ENCODE results near the gene GRIP1.

GRIP1 gene

GRCh38 chr12:66688846-66689439 is 10.1 kb upstream of the GRIP1 start:
- DNase-seq, result peak; percentile 33

- no peak for DNase-seq
Measured at GRCh38 chr12:66684222-66684621, 5.3 kb upstream of the GRIP1 start.

GRCh38 chr12:66683822-66684221 is 4.9 kb upstream of the GRIP1 start:
- no peak for DNase-seq

- DNase-seq, result no peak
Measured at GRCh38 chr12:66683073-66683472, 4.2 kb upstream of the GRIP1 start.

GRCh38 chr12:66679461-66680084 is 697 bp upstream of the GRIP1 start:
- DNase-seq, result no peak

- no peak for DNase-seq
Measured at GRCh38 chr12:66676241-66676640, 2.6 kb downstream of the GRIP1 start.

- DNase-seq, result no peak
Measured at GRCh38 chr12:66674495-66675122, 4.3 kb downstream of the GRIP1 start.

GRCh38 chr12:66669541-66669940 is 9.3 kb downstream of the GRIP1 start:
- no peak for DNase-seq

- no peak for DNase-seq
Measured at GRCh38 chr12:66668311-66668710, 10.6 kb downstream of the GRIP1 start.

- DNase-seq, result no peak
Measured at GRCh38 chr12:66667906-66668305, 11.0 kb downstream of the GRIP1 start.

- DNase-seq, result no peak
Measured at GRCh38 chr12:66666481-66666880, 12.4 kb downstream of the GRIP1 start.

- no peak for DNase-seq
Measured at GRCh38 chr12:66665435-66665985, 13.4 kb downstream of the GRIP1 start.

GRCh38 chr12:66664076-66664475 is 14.8 kb downstream of the GRIP1 start:
- no peak for DNase-seq

GRCh38 chr12:66663611-66664010 is 15.3 kb downstream of the GRIP1 start:
- DNase-seq, result no peak

- DNase-seq, result no peak
Measured at GRCh38 chr12:66662729-66663128, 16.1 kb downstream of the GRIP1 start.

GRCh38 chr12:66662179-66662578 is 16.7 kb downstream of the GRIP1 start:
- no peak for DNase-seq

GRCh38 chr12:66661357-66661756 is 17.5 kb downstream of the GRIP1 start:
- DNase-seq, result no peak

- no peak for DNase-seq
Measured at GRCh38 chr12:66653796-66654195, 25.1 kb downstream of the GRIP1 start.

- DNase-seq, result no peak
Measured at GRCh38 chr12:66648033-66648735, 30.7 kb downstream of the GRIP1 start.

- no peak for DNase-seq
Measured at GRCh38 chr12:66647034-66647691, 31.7 kb downstream of the GRIP1 start.

GRCh38 chr12:66644151-66644550 is 34.7 kb downstream of the GRIP1 start:
- DNase-seq, result no peak

- DNase-seq, result no peak
Measured at GRCh38 chr12:66640691-66641460, 38.0 kb downstream of the GRIP1 start.

Measured in CD4-positive, alpha-beta T cell treated with Interleukin-12 subunit alpha and Interleukin-12 subunit beta, for 1 hour (primary cell).